BE2C (cell line): Measurements from ENCODE around the gene YARS1.

Experiments
- DNase-seq: peaks from one replicate; pipeline ENCODE4 v3.0.0-alpha.2; 2020
- H3K27me3 ChIP-seq: fragments of 250-450 bp; sonication (Bioruptor Pico); 2 replicates; pipeline ENCODE4 v1.5.1; 2020; ENCODE audit warnings: mild to moderate bottlenecking
- H3K36me3 ChIP-seq: fragments of 250-450 bp; sonication (Bioruptor Pico); 2 replicates; pipeline ENCODE4 v1.5.1; 2020; ENCODE audit warnings: mild to moderate bottlenecking
- H3K4me1 ChIP-seq: fragments of 250-450 bp; sonication (Bioruptor Pico); 2 replicates; pipeline ENCODE4 v1.5.1; 2020
- H3K4me3 ChIP-seq: 2 replicates; pipeline ENCODE4 v1.5.1; 2011; ENCODE audit warnings: low read depth, low read length
- H3K9me3 ChIP-seq: fragments of 250-450 bp; sonication (Bioruptor Pico); 2 replicates; pipeline ENCODE4 v1.5.1; 2020
- CTCF ChIP-seq: IDR thresholded peaks from 2 replicates; pipeline ENCODE4 v1.5.1; 2012; ENCODE audit warnings: mild to moderate bottlenecking, low read depth, low read length

Gene YARS1

GRCh38 chr1:32754317-32755097 is 62.7 kb downstream of the YARS1 start:
- no peaks in the 10 kb centered on the region; the same call in 1 of the 2 replicates for H3K4me1 ChIP-seq
- H3K9me3 ChIP-seq, result no peaks in the 10 kb centered on the region
- TF ChIP-seq CTCF, result no peak
- no peak for DNase-seq
- H3K27me3 ChIP-seq, result no peaks in the 10 kb centered on the region
- H3K36me3 ChIP-seq, result no peaks in the 10 kb centered on the region
- peak overlapping the region; percentile 60 for H3K4me3 ChIP-seq

- Histone ChIP-seq H3K27me3 (no peaks in the 10 kb centered on the region), H3K36me3 (no peaks in the 10 kb centered on the region), H3K4me3 (peak overlapping the region; percentile 60), H3K9me3 (no peaks in the 10 kb centered on the region), H3K4me1 (no peaks in the 10 kb centered on the region; the same call in 1 of the 2 replicates)
- no peak for TF ChIP-seq CTCF
- peak; percentile 85 for DNase-seq
Measured at GRCh38 chr1:32753532-32754316, 63.4 kb downstream of the YARS1 start.

GRCh38 chr1:32749771-32750170 is 67.4 kb downstream of the YARS1 start:
- Histone ChIP-seq H3K27me3 (no peaks in the 10 kb centered on the region), H3K4me3 (no peak overlapping the region), H3K36me3 (no peaks in the 10 kb centered on the region), H3K4me1 (no peaks in the 10 kb centered on the region), H3K9me3 (no peaks in the 10 kb centered on the region)
- DNase-seq, result no peak
- no peak for TF ChIP-seq CTCF

- H3K9me3 ChIP-seq, result no peaks in the 10 kb centered on the region
- H3K4me1 ChIP-seq, result no peaks in the 10 kb centered on the region
- no peaks in the 10 kb centered on the region for H3K36me3 ChIP-seq
- no peak overlapping the region for H3K4me3 ChIP-seq
- DNase-seq, result no peak
- no peak for TF ChIP-seq CTCF
- H3K27me3 ChIP-seq, result no peaks in the 10 kb centered on the region
Measured at GRCh38 chr1:32749332-32749731, 67.8 kb downstream of the YARS1 start.

- no peak for DNase-seq
- TF ChIP-seq CTCF, result no peak
- H3K36me3 ChIP-seq, result no peaks in the 10 kb centered on the region
- H3K9me3 ChIP-seq, result no peaks in the 10 kb centered on the region
- H3K4me1 ChIP-seq, result no peaks in the 10 kb centered on the region
- H3K4me3 ChIP-seq, result no peak overlapping the region
- H3K27me3 ChIP-seq, result no peaks in the 10 kb centered on the region
Measured at GRCh38 chr1:32748926-32749325, 68.2 kb downstream of the YARS1 start.

- no peaks in the 10 kb centered on the region for H3K36me3 ChIP-seq
- no peaks in the 10 kb centered on the region for H3K4me1 ChIP-seq
- DNase-seq, result no peak
- TF ChIP-seq CTCF, result no peak
- no peaks in the 10 kb centered on the region for H3K27me3 ChIP-seq
- H3K4me3 ChIP-seq, result no peak overlapping the region
- H3K9me3 ChIP-seq, result no peaks in the 10 kb centered on the region
Measured at GRCh38 chr1:32748348-32748747, 68.8 kb downstream of the YARS1 start.
